Gastroesophageal sphincter (tissue), 3 donors: Measurements from ENCODE around the gene CPA5.

ENCODE experiments used
- CTCF ChIP-seq, 4 experiments: fragments of 200-600 bp in 2 of 4; fragments of 450-650 bp in 2 of 4; sonication (generic) in 1 of 4; IDR thresholded peaks; one replicate each; pipeline ENCODE4 v1.5.1; 2017 to 2019; ENCODE audit warnings: antibody characterized with exemption in 4 of 4, mild to moderate bottlenecking in 2 of 4, moderate library complexity in 2 of 4
- POLR2A ChIP-seq, 2 donors: fragments of 450-650 bp; IDR thresholded peaks; one replicate each; pipeline ENCODE4 v1.6.1; 2017; ENCODE audit warnings: antibody characterized with exemption in 2 of 2, mild to moderate bottlenecking in 2 of 2, moderate library complexity in 1 of 2
- POLR2AphosphoS5 ChIP-seq: sonication (generic); formaldehyde crosslinking; IDR thresholded peaks from one replicate; pipeline ENCODE4 v1.6.1; 2017; ENCODE audit warnings: antibody characterized with exemption

- TF ChIP-seq CTCF (IDR thresholded peaks at IDR 0.05), result no peak
- no peak for TF ChIP-seq POLR2A (IDR thresholded peaks at IDR 0.05)
- TF ChIP-seq POLR2AphosphoS5, result no peak
Measured at GRCh38 chr7:130346177-130346905, 1.7 kb downstream of the CPA5 start.
